GM12892 (cell line): Measurements from ENCODE around the gene CHRNA5.
A peak's percentile ranks its signal among the peaks of the same experiment; 100 is the strongest.

Source experiments
- DNase-seq: peaks from one replicate; pipeline ENCODE4 v3.0.0; 2011; ENCODE audit not compliant: insufficient read length
- FAIRE-seq: peaks from 2 replicates; lab custom pipeline; 2011; peaks lifted over from hg19 to GRCh38; lab: Jason Lieb, UNC
- POLR2A ChIP-seq: IDR thresholded peaks from 2 replicates; pipeline ENCODE4 v1.6.1; 2011; ENCODE audit warnings: low read depth, low read length, control low read depth
- POLR2AphosphoS5 ChIP-seq: IDR thresholded peaks from 2 replicates; pipeline ENCODE4 v1.6.1; 2011; ENCODE audit warnings: low read depth, low read length, control low read depth
- TAF1 ChIP-seq: IDR thresholded peaks from 2 replicates; pipeline ENCODE4 v1.6.1; 2011; ENCODE audit warnings: low read depth, mild to moderate bottlenecking, control low read depth, low read length, borderline replicate concordance

CHRNA5 gene

GRCh38 chr15:78636378-78636859 lies 71.1 kb downstream of the CHRNA5 start:
- DNase-seq (no peak), FAIRE-seq (no peak)
- TF ChIP-seq TAF1 (no peak), POLR2A (no peak)

- FAIRE-seq (no peak), DNase-seq (no peak)
- TF ChIP-seq POLR2A (no peak), TAF1 (no peak), POLR2AphosphoS5 (no peak)
Measured at GRCh38 chr15:78637776-78638435, 72.6 kb downstream of the CHRNA5 start.

GRCh38 chr15:78638658-78639314 lies 73.5 kb downstream of the CHRNA5 start:
- FAIRE-seq (no peak), DNase-seq (peak; percentile 56)
- no peak for TF ChIP-seq POLR2A
- TF ChIP-seq POLR2AphosphoS5: no peak
- no peak for TF ChIP-seq TAF1

- TF ChIP-seq TAF1: no peak
- TF ChIP-seq POLR2A: no peak
- no peak for TF ChIP-seq POLR2AphosphoS5
- FAIRE-seq: no peak
- no peak for DNase-seq
Measured at GRCh38 chr15:78640527-78641101, 75.3 kb downstream of the CHRNA5 start.

- no peak for DNase-seq
- FAIRE-seq: no peak
Measured at GRCh38 chr15:78641102-78641748, 75.9 kb downstream of the CHRNA5 start, which contains the start of gene CHRNB4. CHRNB4 (minus strand) TSS chr15:78641210; CDS start chr15:78641133, 77 bp downstream.

GRCh38 chr15:78641749-78642275 lies 76.5 kb downstream of the CHRNA5 start:
- FAIRE-seq (no peak), DNase-seq (no peak)
- TF ChIP-seq POLR2AphosphoS5 (no peak), POLR2A (no peak)

More at GRCh38 chr15:78641102-78641748, 75.9 kb downstream of the CHRNA5 start, which contains the start of gene CHRNB4:
- TF ChIP-seq POLR2AphosphoS5 (no peak), TAF1 (no peak), POLR2A (no peak)

- FAIRE-seq (no peak), DNase-seq (no peak)
- TF ChIP-seq POLR2A (no peak), TAF1 (no peak), POLR2AphosphoS5 (no peak)
Measured at GRCh38 chr15:78642331-78642730, 77.0 kb downstream of the CHRNA5 start.
